Amniotic stem cell (primary cell): ENCODE data around the gene LAPTM5.

Experiments
- DNase-seq: peaks from one replicate; lab custom pipeline; 2025; lab: John Stamatoyannopoulos, UW

The LAPTM5 gene

GRCh38 chr1:30787266-30787665 lies 29.7 kb upstream of the LAPTM5 start:
- no peak for DNase-seq

- no peak for DNase-seq
Observed at GRCh38 chr1:30786264-30786991, 28.9 kb upstream of the LAPTM5 start.

GRCh38 chr1:30785714-30786113 lies 28.1 kb upstream of the LAPTM5 start:
- DNase-seq, result no peak

- DNase-seq, result no peak
Observed at GRCh38 chr1:30785181-30785580, 27.6 kb upstream of the LAPTM5 start.

GRCh38 chr1:30783256-30783915 lies 25.8 kb upstream of the LAPTM5 start:
- DNase-seq, result no peak

GRCh38 chr1:30782361-30783255 lies 25.0 kb upstream of the LAPTM5 start:
- peak; percentile 31 for DNase-seq

GRCh38 chr1:30781906-30782305 lies 24.3 kb upstream of the LAPTM5 start:
- DNase-seq, result no peak

- no peak for DNase-seq
Observed at GRCh38 chr1:30780409-30780808, 22.8 kb upstream of the LAPTM5 start.

- peak; percentile 25 for DNase-seq
Observed at GRCh38 chr1:30779294-30780071, 21.9 kb upstream of the LAPTM5 start.

- no peak for DNase-seq
Observed at GRCh38 chr1:30778979-30779293, 21.4 kb upstream of the LAPTM5 start.

- DNase-seq, result no peak
Observed at GRCh38 chr1:30778154-30778978, 20.8 kb upstream of the LAPTM5 start.

- no peak for DNase-seq
Observed at GRCh38 chr1:30777904-30778153, 20.3 kb upstream of the LAPTM5 start.

GRCh38 chr1:30777060-30777903 lies 19.7 kb upstream of the LAPTM5 start:
- no peak for DNase-seq

- DNase-seq, result no peak
Observed at GRCh38 chr1:30776097-30777059, 18.8 kb upstream of the LAPTM5 start.

GRCh38 chr1:30775433-30775975 lies 17.9 kb upstream of the LAPTM5 start:
- DNase-seq, result no peak

GRCh38 chr1:30774550-30775432 lies 17.2 kb upstream of the LAPTM5 start:
- no peak for DNase-seq

- no peak for DNase-seq
Observed at GRCh38 chr1:30773722-30774358, 16.3 kb upstream of the LAPTM5 start.

GRCh38 chr1:30771005-30771404 lies 13.4 kb upstream of the LAPTM5 start:
- DNase-seq, result no peak
